GM21367 (cell line): ENCODE data around the gene MRPL50.

ENCODE experiments used
- ATAC-seq: cut with Tn5 transposase; IDR thresholded peaks from one replicate; pipeline ENCODE4 v1.9.1; 2021; ENCODE audit not compliant: unreplicated experiment

Gene MRPL50

GRCh38 chr9:101342595-101342994, 55.8 kb downstream of the MRPL50 start:
- no peak for ATAC-seq

- no peak for ATAC-seq
Measured at GRCh38 chr9:101341958-101342357, 56.5 kb downstream of the MRPL50 start.
